H1 (cell line): ENCODE measurements around the gene ETF1. TPM values are rescaled to one million over a fixed set of nuclear protein-coding genes. Genes with fewer than 3 reads are reported as not detected.

Experiments
- CTCF ChIA-PET: fragments of 300-600 bp; sonication (Branson Sonifier 250); formaldehyde crosslinking; loops from one replicate; lab custom pipeline; 2021; ENCODE audit not compliant: partially characterized antibody; lab: Charles Lee
- POLR2A ChIA-PET: fragments of 300-600 bp; sonication (Branson Sonifier 250); formaldehyde crosslinking; loops from one replicate; lab custom pipeline; 2021; ENCODE audit warnings: inconsistent platforms; ENCODE audit not compliant: partially characterized antibody; lab: Charles Lee
- DNase-seq, 2 experiments: peaks; one replicate each; pipeline versions ENCODE4 v3.0.0 to v3.0.0-alpha.2; 2010 to 2022; ENCODE audit warnings: low spot score in 2 of 2, low read depth in 1 of 2, mixed read lengths in 1 of 2
- FAIRE-seq: peaks from 2 replicates; lab custom pipeline; 2011; peaks lifted over from hg19 to GRCh38; lab: Jason Lieb, UNC
- H2AFZ ChIP-seq: 2 replicates; pipeline ENCODE4 v1.8.1; 2012; ENCODE audit warnings: low read length, inconsistent platforms
- H2AK5ac ChIP-seq: 2 replicates; pipeline ENCODE4 v1.6.1; 2013; ENCODE audit warnings: low read depth, low read length
- H2BK120ac ChIP-seq: replicated peaks from 2 replicates; pipeline ENCODE3; 2013; ENCODE audit warnings: low read depth, low read length, inconsistent platforms
- H2BK12ac ChIP-seq: 2 replicates; pipeline ENCODE4 v1.6.1; 2013; ENCODE audit warnings: low read depth, low read length
- H2BK15ac ChIP-seq: 2 replicates; pipeline ENCODE4 v1.6.1; 2013; ENCODE audit warnings: low read length
- H2BK20ac ChIP-seq: 2 replicates; pipeline ENCODE4 v1.6.1; 2013; ENCODE audit warnings: low read length
- H2BK5ac ChIP-seq: 2 replicates; pipeline ENCODE4 v1.6.1; 2013; ENCODE audit warnings: low read depth, low read length
- H3K14ac ChIP-seq: 2 replicates; pipeline ENCODE4 v1.6.1; 2013; ENCODE audit warnings: inconsistent platforms; ENCODE audit not compliant: insufficient read length
- H3K18ac ChIP-seq: 2 replicates; pipeline ENCODE4 v1.6.1; 2013; ENCODE audit warnings: low read length; ENCODE audit errors: extremely low read depth
- H3K23ac ChIP-seq: 2 replicates; pipeline ENCODE4 v1.6.1; 2013; ENCODE audit warnings: inconsistent platforms; ENCODE audit not compliant: insufficient read length
- H3K23me2 ChIP-seq: 2 replicates; pipeline ENCODE4 v1.6.1; 2013; ENCODE audit warnings: low read depth, low read length
- H3K27ac ChIP-seq: 2 replicates; pipeline ENCODE4 v1.6.1; 2011; ENCODE audit warnings: low read depth, low read length, inconsistent platforms
- H3K27me3 ChIP-seq, 4 experiments: replicated peaks in 1 of 4; 1 replicate in 1 of 4; 2 replicates in 3 of 4; pipeline versions ENCODE4 v1.6.1 to v1.8.1; 2011 to 2013; ENCODE audit warnings: low read length in 3 of 4, mild to moderate bottlenecking in 3 of 4, inconsistent platforms in 2 of 4, mixed read lengths in 2 of 4, moderate library complexity in 1 of 4; ENCODE audit not compliant: control insufficient read depth in 3 of 4, insufficient read depth in 3 of 4; ENCODE audit errors: extremely low read depth in 1 of 4
- H3K36me3 ChIP-seq, 4 experiments: 2 replicates each; pipeline versions ENCODE4 v1.6.1 to v1.8.1; 2011 to 2013; ENCODE audit warnings: mild to moderate bottlenecking in 4 of 4, low read length in 3 of 4, moderate library complexity in 2 of 4, control low read depth in 1 of 4, inconsistent platforms in 1 of 4; ENCODE audit not compliant: insufficient read depth in 4 of 4, control insufficient read depth in 2 of 4
- H3K4ac ChIP-seq: replicated peaks from 2 replicates; pipeline ENCODE3; 2013; ENCODE audit warnings: low read length, low read depth, mixed read lengths, inconsistent platforms; ENCODE audit not compliant: insufficient read length
- H3K4me1 ChIP-seq, 4 experiments: replicated peaks in 1 of 4; 1 replicate in 1 of 4; 2 replicates in 3 of 4; pipeline versions ENCODE4 v1.6.1 to v1.8.1; 2011 to 2013; ENCODE audit warnings: low read length in 3 of 4, inconsistent platforms in 2 of 4, mixed read lengths in 1 of 4; ENCODE audit not compliant: insufficient read depth in 4 of 4, control insufficient read depth in 3 of 4
- H3K4me2 ChIP-seq, 2 experiments: 2 replicates each; pipeline versions ENCODE4 v1.6.1 to v1.8.1; 2011 to 2013; ENCODE audit warnings: low read depth in 2 of 2, low read length in 2 of 2, control low read depth in 1 of 2, inconsistent platforms in 1 of 2, mild to moderate bottlenecking in 1 of 2; ENCODE audit not compliant: insufficient read depth in 1 of 2
- H3K4me3 ChIP-seq, 4 experiments: fragments of 200-600, 300-600 bp in 1 of 4; sonication (generic), shearing (Covaris generic), sonication (Bioruptor Twin) in 1 of 4; 2 replicates each; pipeline versions ENCODE4 v1.5.1 to v1.8.1; 2011 to 2016; ENCODE audit warnings: low read length in 4 of 4, low read depth in 3 of 4, control low read depth in 2 of 4, inconsistent platforms in 2 of 4, mild to moderate bottlenecking in 2 of 4, mixed read lengths in 1 of 4, moderate library complexity in 1 of 4; ENCODE audit not compliant: insufficient read depth in 2 of 4; ENCODE audit errors: extremely low read depth in 1 of 4
- H3K56ac ChIP-seq: replicated peaks from 2 replicates; pipeline ENCODE3; 2013; ENCODE audit warnings: low read depth, mild to moderate bottlenecking, mixed read lengths, low read length, inconsistent platforms; ENCODE audit not compliant: insufficient read length
- H3K79me1 ChIP-seq: 2 replicates; pipeline ENCODE4 v1.6.1; 2013; ENCODE audit warnings: low read depth, low read length, control low read depth
- H3K79me2 ChIP-seq, 2 experiments: 2 replicates each; pipeline versions ENCODE4 v1.6.1 to v1.8.1; 2012 to 2013; ENCODE audit warnings: low read length in 2 of 2, mild to moderate bottlenecking in 2 of 2, inconsistent platforms in 1 of 2; ENCODE audit not compliant: insufficient read depth in 2 of 2, control insufficient read depth in 1 of 2
- H3K9ac ChIP-seq, 4 experiments: replicated peaks in 1 of 4; 1 replicate in 1 of 4; 2 replicates in 3 of 4; pipeline versions ENCODE4 v1.6.1 to v1.8.1; 2011 to 2013; ENCODE audit warnings: low read depth in 3 of 4, low read length in 3 of 4, control low read depth in 2 of 4, mild to moderate bottlenecking in 2 of 4, moderate library complexity in 2 of 4, inconsistent platforms in 1 of 4; ENCODE audit errors: extremely low read depth in 1 of 4
- H3K9me3 ChIP-seq, 2 experiments: 2 replicates each; pipeline versions ENCODE4 v1.6.1 to v1.8.1; 2012 to 2013; ENCODE audit warnings: mild to moderate bottlenecking in 2 of 2, moderate library complexity in 2 of 2, control low read depth in 1 of 2, inconsistent platforms in 1 of 2, low read depth in 1 of 2, low read length in 1 of 2, mixed read lengths in 1 of 2; ENCODE audit not compliant: insufficient read depth in 2 of 2
- H4K20me1 ChIP-seq, 2 experiments: replicated peaks in 1 of 2; 2 replicates each; pipeline versions ENCODE3 to v1.8.1; 2011 to 2013; ENCODE audit warnings: inconsistent platforms in 2 of 2, low read length in 2 of 2, mild to moderate bottlenecking in 1 of 2; ENCODE audit not compliant: insufficient read depth in 2 of 2, control insufficient read depth in 1 of 2
- H4K5ac ChIP-seq: 2 replicates; pipeline ENCODE4 v1.6.1; 2013; ENCODE audit warnings: low read length, low read depth, mixed read lengths, inconsistent platforms; ENCODE audit not compliant: insufficient read length
- H4K8ac ChIP-seq: 2 replicates; pipeline ENCODE4 v1.8.0; 2013; ENCODE audit warnings: mild to moderate bottlenecking, moderate library complexity, low read length, inconsistent platforms; ENCODE audit not compliant: insufficient read depth; ENCODE audit errors: extremely low read depth
- H4K91ac ChIP-seq: replicated peaks from 2 replicates; pipeline ENCODE3; 2013; ENCODE audit warnings: low read length, mixed read lengths, inconsistent platforms; ENCODE audit not compliant: insufficient read length
- CBX8 ChIP-seq: fragments of 300-800, 300-1000 bp; sonication (generic); IDR thresholded peaks from 2 replicates; pipeline ENCODE4 v1.7.1; 2016; ENCODE audit warnings: low read depth, low read length, borderline replicate concordance
- GABPA ChIP-seq: IDR thresholded peaks from 2 replicates; pipeline ENCODE4 v1.6.1; 2011; ENCODE audit warnings: mild to moderate bottlenecking, low read length, moderate library complexity, borderline replicate concordance; ENCODE audit not compliant: insufficient read depth
- JUN ChIP-seq: IDR thresholded peaks from 2 replicates; pipeline ENCODE4 v1.6.1; 2011; ENCODE audit warnings: low read depth, mild to moderate bottlenecking, improper control_type of control experiment, low read length
- POLR2AphosphoS5 ChIP-seq: IDR thresholded peaks from 2 replicates; pipeline ENCODE4 v1.6.1; 2011; ENCODE audit warnings: low read depth, low read length
- WGBS, 2 experiments: shearing (Covaris generic) in 1 of 2; methylation state at CpG; one replicate each; pipeline versions ENCODE4 v1.1.6 to v1.1.7; 2013 to 2015; ENCODE audit warnings: low lambda C conversion rate in 2 of 2, mixed read lengths in 2 of 2, inconsistent platforms in 1 of 2, low coverage in 1 of 2, missing lambda C conversion rate in 1 of 2; ENCODE audit not compliant: insufficient replicate concordance in 2 of 2, insufficient coverage in 1 of 2, insufficient read length in 1 of 2; ENCODE audit errors: extremely low coverage in 1 of 2, missing lambda C conversion rate in 1 of 2; 5-methylcytosine and 5-hydroxymethylcytosine counted together
- polyA plus RNA-seq, 7 experiments: library from polyadenylated mRNA; depleted of rRNA in 3 of 7; stranded (reverse) in 5 of 7; unstranded in 2 of 7; fragments of >200 nt in 5 of 7; fragments of 200-250 nt in 2 of 7; gene quantifications; 1 replicate in 5 of 7; 2 replicates in 1 of 7; 4 replicates in 1 of 7; pipeline versions ENCODE4 v1.2.1 to v1.2.3, GENCODE V29; 2011 to 2013; ENCODE audit warnings: missing spikeins in 2 of 7, mixed read lengths in 2 of 7
- total RNA-seq: library from RNA; stranded (reverse); fragmentation: NEBNext Ultra II Directional; extraction: Animal tissue kit (Norgen Biotek cat#: 25700); gene quantifications from 2 replicates; pipeline ENCODE4 v1.2.1, GENCODE V29; 2021
- TF ChIP-seq, protein P1 (sequence below): IDR thresholded peaks from 2 replicates; pipeline ENCODE4 v1.6.1; 2011; ENCODE audit warnings: low read depth, mild to moderate bottlenecking, low read length; ENCODE audit not compliant: insufficient read depth
- TF ChIP-seq, protein P2 (sequence below), 3 experiments: IDR thresholded peaks; 1 replicate in 2 of 3; 2 replicates in 1 of 3; pipeline versions ENCODE4 v1.5.1 to v1.6.1; 2011; ENCODE audit warnings: low read length in 3 of 3, mild to moderate bottlenecking in 3 of 3, inconsistent platforms in 2 of 3, low read depth in 1 of 3, moderate library complexity in 1 of 3; ENCODE audit not compliant: insufficient read depth in 1 of 3; ENCODE audit errors: control extremely low read depth in 1 of 3

ETF1 gene
- total and polyA plus RNA-seq, 2 of the 8 experiments (the other 6 are each of a cell fraction or from before 2014, with no cell fraction given) = 50.5 to 168 TPM

DNA sequence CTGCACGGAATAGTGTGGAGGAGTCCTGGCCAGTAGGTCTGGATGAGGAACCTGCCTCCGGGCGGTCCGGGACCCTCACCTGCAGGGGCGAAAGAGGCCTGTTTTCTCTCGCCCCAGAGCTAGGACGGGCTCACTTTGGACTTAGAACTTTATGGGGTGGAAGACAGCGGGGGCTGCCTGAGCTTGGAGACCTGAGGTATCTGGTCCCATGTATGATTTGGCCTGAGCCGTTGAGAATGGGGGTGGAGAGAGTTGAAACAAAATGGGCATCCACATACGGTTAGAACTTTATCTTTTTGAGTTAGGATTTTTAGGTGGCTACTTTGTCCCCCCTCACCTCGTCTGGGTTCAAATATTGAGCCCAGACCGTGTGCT lies 681 bp upstream of the ETF1 start:
- Histone ChIP-seq H2BK120ac (no peak overlapping the region), H4K5ac (peak overlapping the region; percentile 98), H3K79me1 (peaks cover 10% of the 10 kb centered on the region), H2AFZ (0 out of 2 replicates have a peak overlapping the region, but pooled peaks have one; percentile 74), H3K4me1 (peaks cover 0 to 16% (median 2%) of the 10 kb centered on the region in 4 experiments; a peak in 4 of 7 replicates), H3K18ac (0 out of 2 replicates have a peak overlapping the region, but pooled peaks have one; percentile 98), H3K27ac (peak overlapping the region; percentile 100), H3K56ac (peak overlapping the region; percentile 97), H4K91ac (peak overlapping the region; percentile 94), H2BK5ac (peak overlapping the region; percentile 99), H2AK5ac (peak overlapping the region; percentile 83; the same call in 1 of the 2 replicates), H3K14ac (no peak overlapping the region), H3K4ac (peak overlapping the region; percentile 91), H3K36me3 (peaks cover 0 to 26% (median 1%) of the 10 kb centered on the region in 4 experiments; a peak in 2 of 8 replicates), H4K20me1 (peaks cover 6 to 10% of the 10 kb centered on the region in 2 experiments), H3K79me2 (peaks cover 61 to 95% of the 10 kb centered on the region in 2 experiments), H3K23ac (no peak overlapping the region), H3K27me3 (no peaks in the 10 kb centered on the region), H2BK12ac (peak overlapping the region; percentile 78; the same call in 1 of the 2 replicates), H4K8ac (peak overlapping the region; percentile 98; the same call in 1 of the 2 replicates), H3K4me3 (peak overlapping the region; percentile 89 to 100 (median 95)), H3K4me2 (peak overlapping the region; percentile 95 to 96), H2BK15ac (no peak overlapping the region), H3K9me3 (no peaks in the 10 kb centered on the region), H3K9ac (peak overlapping the region; percentile 93 to 99 (median 99)), H3K23me2 (peaks cover 15% of the 10 kb centered on the region), H2BK20ac (no peak overlapping the region)
- ChIA-PET POLR2A (interaction anchor here (0.8 to 26.9 kb wide), 30 partner anchors 8 to 798 kb away, joined by 3 to 1018 read pairs (median 6); partner anchors contain the start of genes EGR1, FAM53C, HSPA9 and KDM3B), CTCF (interaction anchor here (0.9 to 2.3 kb wide), 4 partner anchors 35 to 191 kb away, joined by 3 to 15 read pairs (median 4); partner anchors contain the start of genes EGR1 and KDM3B)
- TF ChIP-seq GABPA (no peak), POLR2AphosphoS5 (no peak), CBX8 (no peak), JUN (no peak)
- TF ChIP-seq, protein P1, sequence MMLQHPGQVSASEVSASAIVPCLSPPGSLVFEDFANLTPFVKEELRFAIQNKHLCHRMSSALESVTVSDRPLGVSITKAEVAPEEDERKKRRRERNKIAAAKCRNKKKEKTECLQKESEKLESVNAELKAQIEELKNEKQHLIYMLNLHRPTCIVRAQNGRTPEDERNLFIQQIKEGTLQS = no peak
- TF ChIP-seq, protein P2, sequence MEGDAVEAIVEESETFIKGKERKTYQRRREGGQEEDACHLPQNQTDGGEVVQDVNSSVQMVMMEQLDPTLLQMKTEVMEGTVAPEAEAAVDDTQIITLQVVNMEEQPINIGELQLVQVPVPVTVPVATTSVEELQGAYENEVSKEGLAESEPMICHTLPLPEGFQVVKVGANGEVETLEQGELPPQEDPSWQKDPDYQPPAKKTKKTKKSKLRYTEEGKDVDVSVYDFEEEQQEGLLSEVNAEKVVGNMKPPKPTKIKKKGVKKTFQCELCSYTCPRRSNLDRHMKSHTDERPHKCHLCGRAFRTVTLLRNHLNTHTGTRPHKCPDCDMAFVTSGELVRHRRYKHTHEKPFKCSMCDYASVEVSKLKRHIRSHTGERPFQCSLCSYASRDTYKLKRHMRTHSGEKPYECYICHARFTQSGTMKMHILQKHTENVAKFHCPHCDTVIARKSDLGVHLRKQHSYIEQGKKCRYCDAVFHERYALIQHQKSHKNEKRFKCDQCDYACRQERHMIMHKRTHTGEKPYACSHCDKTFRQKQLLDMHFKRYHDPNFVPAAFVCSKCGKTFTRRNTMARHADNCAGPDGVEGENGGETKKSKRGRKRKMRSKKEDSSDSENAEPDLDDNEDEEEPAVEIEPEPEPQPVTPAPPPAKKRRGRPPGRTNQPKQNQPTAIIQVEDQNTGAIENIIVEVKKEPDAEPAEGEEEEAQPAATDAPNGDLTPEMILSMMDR (IDR thresholded peaks at IDR 0.05; ENCODE audit: control extremely low read depth in 1 of 3, insufficient read depth in 1 of 3, low read depth in 1 of 3, low read length in 3 of 3) = 0 out of 4 replicates have a peak, but pooled peaks of 1 of the 3 experiments have one; percentile 6
- FAIRE-seq = no peak
- 2% methylated on average over 12 of the region's 12 CpGs; no CpG with 5 or more reads in 1 of the 2 experiments for whole genome bisulfite sequencing, 2 experiments
- no peak for DNase-seq
